T-helper 1 cell treated with Interleukin-12 subunit alpha and Interleukin-12 subunit beta and Interleukin-4 antibody, amounts not matched to agents 30 μg/mL and 1 μg/mL, for 36 hours (primary cell): ENCODE measurements around the gene VWA8.

Experiments used
- H3K27ac Mint-ChIP-seq: one replicate; pipeline ENCODE4 v1.8.0; 2021; ENCODE audit warnings: mild to moderate bottlenecking, mixed read lengths
- H3K27me3 Mint-ChIP-seq: one replicate; pipeline ENCODE4 v1.8.0; 2021; ENCODE audit warnings: low read depth, mixed read lengths
- H3K36me3 Mint-ChIP-seq: one replicate; pipeline ENCODE4 v1.8.0; 2021; ENCODE audit warnings: low read depth, mixed read lengths
- H3K4me1 Mint-ChIP-seq: one replicate; pipeline ENCODE4 v1.8.0; 2021; ENCODE audit warnings: low read depth, mixed read lengths
- H3K4me3 Mint-ChIP-seq: one replicate; pipeline ENCODE4 v1.8.0; 2021; ENCODE audit warnings: mild to moderate bottlenecking, moderate library complexity, mixed read lengths
- H3K9me3 Mint-ChIP-seq: one replicate; pipeline ENCODE4 v1.8.0; 2021; ENCODE audit warnings: mixed read lengths

The VWA8 gene

DNA sequence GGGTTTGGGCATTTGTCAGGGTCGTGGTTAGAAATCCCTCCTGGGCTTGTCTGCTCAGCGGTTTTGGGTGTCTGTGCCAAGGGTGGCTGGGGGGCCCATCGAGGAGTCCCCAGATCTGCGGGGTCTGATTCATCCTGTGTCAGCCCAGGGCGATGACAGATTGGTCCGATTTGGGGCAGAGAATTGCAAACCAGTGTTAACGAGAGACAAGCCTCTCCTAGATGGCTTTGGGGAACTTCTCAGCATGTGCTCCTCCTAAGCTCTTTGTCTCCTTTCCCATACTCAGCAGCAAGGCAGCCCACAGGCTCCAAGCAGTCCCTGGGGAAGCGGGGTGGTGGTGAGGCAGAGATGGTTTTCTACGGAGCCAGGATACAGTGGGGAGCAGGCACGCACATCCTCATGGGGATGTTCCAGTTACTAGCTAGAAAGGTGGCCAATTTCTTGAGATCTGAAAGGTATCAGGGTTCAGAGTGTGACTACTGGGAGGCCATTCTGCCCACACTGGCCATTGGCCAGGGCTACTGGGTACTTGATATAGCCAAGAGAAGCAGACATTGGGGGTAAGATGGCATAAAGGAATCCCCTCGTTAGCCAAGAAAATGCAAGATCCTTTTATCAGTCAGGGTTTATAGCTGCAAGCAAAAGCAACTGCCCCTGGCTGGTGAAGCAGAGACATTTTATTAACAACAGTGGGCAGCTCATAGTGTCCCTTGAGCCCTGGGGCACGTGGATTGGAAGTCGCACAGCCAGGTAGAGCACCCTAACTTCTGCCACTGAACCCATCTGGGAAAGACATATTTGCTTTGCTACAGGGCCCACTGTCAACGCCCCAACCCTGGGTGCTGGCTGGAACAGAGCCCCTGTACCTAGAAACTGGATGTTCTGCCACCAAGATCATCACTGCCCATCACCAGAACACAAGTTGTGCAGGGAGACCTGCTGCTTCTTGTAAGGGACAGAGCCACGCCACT lies 440.0 kb downstream of the VWA8 start:
- H3K9me3 Mint-ChIP-seq: no peaks in the 10 kb centered on the region
- no peaks in the 10 kb centered on the region for H3K27me3 Mint-ChIP-seq
- H3K4me1 Mint-ChIP-seq: no peaks in the 10 kb centered on the region
- no peaks in the 10 kb centered on the region for H3K36me3 Mint-ChIP-seq
- H3K4me3 Mint-ChIP-seq: no peak overlapping the region
- H3K27ac Mint-ChIP-seq: no peak overlapping the region

DNA sequence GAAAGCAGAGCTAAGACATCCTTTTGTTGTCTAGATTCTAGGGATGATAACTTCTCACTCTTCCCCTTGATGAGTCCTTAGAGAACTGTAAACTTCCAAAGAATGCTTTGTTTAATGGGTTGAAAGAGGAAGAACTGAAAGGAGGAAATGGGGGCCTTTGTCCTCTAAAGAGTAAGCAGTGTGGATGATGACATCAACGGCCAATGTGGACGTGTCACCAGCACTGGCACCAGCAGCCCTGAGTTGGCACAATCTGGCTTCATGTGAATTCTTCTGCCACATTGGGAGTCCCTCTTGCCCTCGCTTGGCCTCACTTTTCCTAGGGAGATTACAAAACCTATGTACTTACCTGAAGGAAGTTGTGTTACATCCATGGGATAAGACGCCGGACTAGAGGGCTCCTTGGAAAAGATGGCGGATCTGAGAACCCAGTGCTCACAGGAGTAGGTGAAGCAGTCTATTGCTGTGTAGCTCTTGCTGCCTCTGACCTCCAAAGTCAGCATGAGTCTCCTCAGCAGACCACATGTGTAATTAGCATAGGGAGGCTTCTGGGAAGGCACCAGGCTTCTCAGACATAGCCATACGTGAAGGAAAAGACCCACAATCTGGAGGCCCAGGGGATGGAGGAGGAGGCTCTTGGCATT lies 440.8 kb downstream of the VWA8 start:
- Mint-ChIP-seq H3K4me1 (no peaks in the 10 kb centered on the region), H3K27ac (no peak overlapping the region), H3K27me3 (no peaks in the 10 kb centered on the region), H3K4me3 (no peak overlapping the region), H3K9me3 (no peaks in the 10 kb centered on the region), H3K36me3 (no peaks in the 10 kb centered on the region)
